Transverse colon (tissue), 4 donors: ENCODE measurements around the gene TRAM2. TPM values are rescaled to one million over a fixed set of nuclear protein-coding genes. Genes with fewer than 3 reads are reported as not detected.
A peak's percentile ranks its signal among the peaks of the same experiment; 100 is the strongest.

Experiments used
- DNase-seq: peaks from one replicate; pipeline ENCODE4 v3.0.0-alpha.2; 2019
- H3K27ac ChIP-seq, 4 donors: fragments of 200-600 bp; sonication (generic); 2 replicates each; pipeline ENCODE4 v1.5.1; 2016 to 2018; ENCODE audit warnings: inconsistent platforms in 4 of 4
- H3K27me3 ChIP-seq: fragments of 200-600 bp; sonication (generic); 2 replicates; pipeline ENCODE4 v1.5.1; 2017; ENCODE audit warnings: inconsistent platforms
- H3K36me3 ChIP-seq, 4 donors: fragments of 200-600 bp; sonication (generic); 2 replicates each; pipeline ENCODE4 v1.5.1; 2017 to 2019; ENCODE audit warnings: inconsistent platforms in 4 of 4
- H3K4me1 ChIP-seq, 4 donors: fragments of 200-600 bp; sonication (generic); 2 replicates each; pipeline ENCODE4 v1.5.1; 2017 to 2020; ENCODE audit warnings: inconsistent platforms in 4 of 4
- H3K4me3 ChIP-seq, 4 donors: fragments of 200-600 bp; sonication (generic); 1 replicate in 1 of 4; 2 replicates in 3 of 4; pipeline versions ENCODE4 v1.5.1 to v1.6.1; 2017 to 2019; ENCODE audit warnings: inconsistent platforms in 4 of 4
- H3K9me3 ChIP-seq, 2 donors: fragments of 200-600 bp; sonication (generic); 2 replicates each; pipeline ENCODE4 v1.5.1; 2017 to 2019; ENCODE audit warnings: inconsistent platforms in 2 of 2
- CTCF ChIP-seq, 5 experiments: fragments of 200-600 bp in 3 of 5; fragments of 450-650 bp in 2 of 5; sonication (generic) in 3 of 5; IDR thresholded peaks; 1 replicate in 2 of 5; 2 replicates in 3 of 5; pipeline ENCODE4 v1.5.1; 2016 to 2017; ENCODE audit warnings: antibody characterized with exemption in 5 of 5, inconsistent platforms in 3 of 5, mild to moderate bottlenecking in 2 of 5, moderate library complexity in 1 of 5
- EP300 ChIP-seq: sonication (generic); formaldehyde crosslinking; IDR thresholded peaks from one replicate; pipeline ENCODE4 v1.6.1; 2017; ENCODE audit warnings: antibody characterized with exemption, low read depth
- POLR2A ChIP-seq: fragments of 450-650 bp; IDR thresholded peaks from one replicate; pipeline ENCODE4 v1.6.1; 2016; ENCODE audit warnings: antibody characterized with exemption, mild to moderate bottlenecking, moderate library complexity
- POLR2AphosphoS5 ChIP-seq, 3 donors: sonication (generic); formaldehyde crosslinking; IDR thresholded peaks; one replicate each; pipeline ENCODE4 v1.6.1; 2016; ENCODE audit warnings: antibody characterized with exemption in 3 of 3
- WGBS, 2 donors: methylation state at CpG; one replicate each; pipeline ENCODE4 v1.1.5; 2018; ENCODE audit warnings: low coverage in 1 of 2; 5-methylcytosine and 5-hydroxymethylcytosine counted together
- in situ Hi-C, 4 donors: fragments of 200-750 bp; cut with MboI; loops; one replicate each; pipeline versions ENCODE4 v1.15.0 to v1.15.1; 2017; ENCODE audit warnings: low sequenced_read_pairs in 3 of 4, low pct_ligation_motif_present in 1 of 4, low pct_unique_long_range_greater_than_20kb in 1 of 4
- intact Hi-C: fragments of 100-400 bp; cut with DNase I; formaldehyde crosslinking; loops from one replicate; pipeline ENCODE4 v1.15.1; 2023; ENCODE audit warnings: low total_unique reads
- total RNA-seq, 4 donors: library from RNA; depleted of rRNA; stranded (reverse); fragments of >200 nt; gene quantifications; one replicate each; pipeline ENCODE4 v1.1.0, GENCODE V29; 2016

The TRAM2 gene
- total RNA-seq, 4 donors from 2014 or later = 8.4 to 15.4 (median 11.7) TPM

GRCh38 chr6:52580905-52581304, 4.0 kb upstream of the TRAM2 start:
- no peak for TF ChIP-seq POLR2A
- TF ChIP-seq CTCF (IDR thresholded peaks at IDR 0.05) = no peak
- TF ChIP-seq POLR2AphosphoS5 (IDR thresholded peaks at IDR 0.05) = no peak
- no peak overlapping the region for H3K27ac ChIP-seq
- no peaks in the 10 kb centered on the region for H3K9me3 ChIP-seq
- H3K4me1 ChIP-seq = peaks cover 3 to 17% (median 8%) of the 10 kb centered on the region in 4 donors
- in situ Hi-C loops = loop anchor here in 1 of 4 donors (25.0 kb wide), 1 partner anchor 294 kb away; the partner anchor contains the start of gene MCM3
- no peak overlapping the region for H3K4me3 ChIP-seq
- no peaks in the 10 kb centered on the region for H3K27me3 ChIP-seq
- no peaks in the 10 kb centered on the region for H3K36me3 ChIP-seq
- intact Hi-C loops = no loop called here
- WGBS, 2 donors = 73 to 92% methylated on average over 7 of the region's 7 CpGs
- DNase-seq = no peak

- in situ Hi-C loops (loop anchor here in 1 of 4 donors (5.0 to 25.0 kb wide), 2 partner anchors 157 to 292 kb away; partner anchors contain the start of genes EFHC1 and MCM3), intact Hi-C loops (loop anchor here (5.0 kb wide), 1 partner anchor 83 kb away; no protein-coding TSS in a partner anchor)
- H3K4me1 ChIP-seq = peaks cover 8 to 35% (median 25%) of the 10 kb centered on the region in 4 donors
- H3K27ac ChIP-seq = no peak overlapping the region
- 87 to 93% methylated on average over 3 to 6 of the region's 6 CpGs for WGBS, 2 donors
- no peaks in the 10 kb centered on the region for H3K27me3 ChIP-seq
- TF ChIP-seq POLR2AphosphoS5 (IDR thresholded peaks at IDR 0.05) = no peak
- no peak for TF ChIP-seq CTCF (IDR thresholded peaks at IDR 0.05)
- TF ChIP-seq POLR2A = no peak
- TF ChIP-seq EP300 = no peak
- no peaks in the 10 kb centered on the region for H3K36me3 ChIP-seq
- H3K4me3 ChIP-seq = no peak overlapping the region
- H3K9me3 ChIP-seq = no peaks in the 10 kb centered on the region
- DNase-seq = no peak
These were observed 2.3 kb upstream of the TRAM2 start for GRCh38 chr6:52579006-52579660.

- intact Hi-C loops = loop anchor here (5.0 kb wide), 1 partner anchor 84 kb away; no protein-coding TSS in a partner anchor
- Histone ChIP-seq H3K9me3 (no peaks in the 10 kb centered on the region), H3K27ac (peak overlapping the region; percentile 97 to 98 (median 98)), H3K4me1 (peaks cover 19 to 47% (median 37%) of the 10 kb centered on the region in 4 donors), H3K27me3 (no peaks in the 10 kb centered on the region), H3K36me3 (no peaks in the 10 kb centered on the region), H3K4me3 (peak overlapping the region; percentile 42 to 81 (median 70))
- WGBS, 2 donors = 19 to 46% methylated on average over 5 to 9 of the region's 9 CpGs
- DNase-seq = no peak
- TF ChIP-seq CTCF (IDR thresholded peaks at IDR 0.05) (no peak), POLR2A (no peak), POLR2AphosphoS5 (IDR thresholded peaks at IDR 0.05) (no peak), EP300 (no peak)
- in situ Hi-C loops = loop anchor here in 1 of 4 donors (5.0 to 25.0 kb wide), 2 partner anchors 156 to 291 kb away; partner anchors contain the start of genes EFHC1 and MCM3
These were observed 1.1 kb upstream of the TRAM2 start for GRCh38 chr6:52577778-52578463.

GRCh38 chr6:52576392-52577021, 353 bp downstream of the TRAM2 start:
- Histone ChIP-seq H3K27ac (peak overlapping the region; percentile 97 to 98 (median 98)), H3K4me3 (peak overlapping the region; percentile 65 to 82 (median 78)), H3K9me3 (no peaks in the 10 kb centered on the region), H3K27me3 (no peaks in the 10 kb centered on the region), H3K36me3 (no peaks in the 10 kb centered on the region), H3K4me1 (peaks cover 19 to 50% (median 42%) of the 10 kb centered on the region in 4 donors)
- in situ Hi-C loops (loop anchor here in 1 of 4 donors (5.0 to 25.0 kb wide), 2 partner anchors 154 to 289 kb away; partner anchors contain the start of genes EFHC1 and MCM3), intact Hi-C loops (loop anchor here (5.0 kb wide), 1 partner anchor 86 kb away; no protein-coding TSS in a partner anchor)
- peak; percentile 39 to 71 (median 54) for TF ChIP-seq CTCF (IDR thresholded peaks at IDR 0.05)
- peak; percentile 8 for TF ChIP-seq POLR2A
- TF ChIP-seq POLR2AphosphoS5 (IDR thresholded peaks at IDR 0.05) = peak; percentile 56 to 85 (median 70)
- TF ChIP-seq EP300 = no peak
- DNase-seq = peak; percentile 72
- WGBS, 2 donors = 7% methylated on average over 50 of the region's 51 CpGs; no CpG with 5 or more reads in 1 of the 2 donors
